Measurements from ENCODE around the gene AMPD2.

Gene AMPD2

DNA sequence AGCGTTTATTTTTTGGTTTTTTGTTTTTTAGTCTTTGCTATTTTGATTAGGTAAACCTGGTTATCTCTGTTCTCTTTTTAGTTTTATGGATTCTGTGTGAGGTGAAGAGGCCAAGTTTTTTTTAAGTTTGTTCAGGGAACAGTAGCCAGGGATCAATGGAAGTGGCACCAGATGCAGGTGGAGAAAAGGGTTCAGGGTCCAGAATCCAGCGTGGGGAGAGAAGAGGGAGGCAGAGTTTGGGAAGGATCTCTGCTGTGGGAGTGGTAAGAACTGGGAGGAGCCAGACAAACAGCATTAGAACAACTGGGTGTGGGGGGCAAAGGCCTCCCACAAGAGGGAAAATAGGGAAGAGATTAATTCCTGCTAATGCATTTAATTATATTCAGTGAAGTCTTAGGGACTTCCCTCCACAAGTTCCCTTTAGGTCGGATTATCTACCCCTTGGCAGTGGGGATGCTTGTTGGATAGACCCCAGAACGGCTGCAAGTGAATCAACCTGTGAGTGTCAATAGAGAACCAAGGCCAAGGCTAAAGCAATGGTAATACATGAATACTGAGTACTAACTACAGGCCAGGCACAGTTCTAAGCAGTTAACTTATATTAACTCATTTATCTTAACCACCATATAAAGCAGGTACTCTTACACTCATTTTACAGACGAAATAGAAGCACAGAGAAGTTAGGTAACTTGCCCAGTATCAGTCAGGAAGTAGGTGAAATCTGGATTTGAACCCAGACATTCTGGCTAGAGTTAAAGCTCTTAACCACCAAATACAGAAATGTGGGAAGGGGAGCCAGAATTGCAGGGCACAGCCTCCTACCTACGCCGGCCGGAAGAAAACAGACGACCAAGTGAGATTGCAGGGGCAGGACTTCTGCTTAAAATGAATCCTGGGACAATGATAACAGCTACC, 719 bp upstream of the AMPD2 start:
- FAIRE-seq, result no peak

- FAIRE-seq, result no peak
These were observed 759 bp downstream of the AMPD2 start for GRCh38 chr1:109620401-109620791.

- FAIRE-seq, result no peak
These were observed 1.2 kb downstream of the AMPD2 start for GRCh38 chr1:109620841-109621286.

DNA sequence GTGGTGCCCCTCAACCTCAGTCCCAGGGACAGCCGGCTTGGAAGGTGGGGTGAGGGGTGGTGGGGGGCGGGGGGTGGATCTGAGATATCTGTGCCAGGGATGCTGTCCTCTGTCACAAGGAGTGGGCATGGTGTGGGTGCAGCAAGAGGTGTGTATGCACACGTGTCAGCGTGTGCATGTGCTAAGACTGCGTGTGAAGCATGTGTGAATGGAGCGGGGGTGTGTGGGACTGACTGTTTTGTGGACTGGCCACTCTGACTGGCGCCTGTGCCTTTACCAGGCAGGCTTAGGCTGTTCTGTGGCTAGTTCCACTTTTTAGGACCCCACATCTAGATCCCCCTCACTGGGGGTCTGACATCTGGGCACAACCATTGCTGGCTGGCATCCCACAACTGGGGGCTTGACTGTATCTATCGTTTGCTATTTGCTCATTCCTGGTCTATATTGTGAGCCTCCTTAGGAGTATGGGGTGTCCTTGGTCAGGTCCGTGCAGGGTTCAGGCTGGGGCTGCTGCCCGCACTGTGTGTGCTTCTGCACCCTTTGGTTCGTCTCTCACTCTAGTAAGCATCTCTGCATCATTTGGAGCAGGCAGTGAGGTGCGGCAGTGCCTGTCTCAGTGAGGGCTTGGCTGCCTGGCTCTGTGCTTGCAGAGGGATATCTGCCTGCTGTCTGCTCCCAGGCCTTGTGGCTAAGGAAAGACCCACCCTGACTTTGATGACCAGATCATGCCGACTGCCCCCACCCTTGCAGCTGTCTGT, 1.9 kb downstream of the AMPD2 start:
- no peak for FAIRE-seq

DNA sequence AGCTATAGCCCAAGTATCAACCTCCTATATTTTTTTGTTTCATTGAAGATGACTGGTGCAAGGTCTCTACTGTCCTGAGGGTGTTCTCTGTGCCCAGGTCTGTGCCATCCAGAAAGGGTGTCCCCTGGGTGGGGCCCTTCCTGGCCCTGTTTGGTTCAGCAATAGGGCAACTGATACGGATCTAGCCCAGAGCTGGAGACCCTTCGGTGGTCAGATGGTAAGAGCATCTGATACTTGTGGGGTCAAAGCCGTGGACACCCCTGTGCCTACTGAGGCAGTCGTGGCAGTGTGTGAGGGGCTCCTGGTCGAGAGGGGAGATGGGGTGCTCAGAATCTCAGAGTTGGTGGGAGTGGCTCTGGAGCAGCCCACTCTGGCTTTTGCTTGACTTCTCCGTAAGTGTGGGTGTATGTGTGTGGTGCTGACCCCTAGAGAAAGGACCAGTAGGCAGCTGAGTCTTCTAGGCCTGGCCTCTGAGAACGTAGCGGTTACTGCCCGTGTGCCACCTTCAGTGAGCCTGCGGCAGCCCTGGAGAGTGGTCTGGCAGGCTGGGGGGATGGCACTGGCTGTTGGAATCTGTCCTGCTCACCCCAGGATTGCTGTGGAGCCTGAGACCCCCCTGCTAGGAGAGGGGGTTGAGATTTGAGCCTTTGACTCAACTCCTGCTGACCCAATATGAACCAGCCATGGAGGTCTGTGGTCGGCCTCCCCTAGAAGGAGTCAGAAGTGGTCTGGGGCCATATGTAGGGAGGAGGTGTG, 2.7 kb downstream of the AMPD2 start:
- no peak for FAIRE-seq

DNA sequence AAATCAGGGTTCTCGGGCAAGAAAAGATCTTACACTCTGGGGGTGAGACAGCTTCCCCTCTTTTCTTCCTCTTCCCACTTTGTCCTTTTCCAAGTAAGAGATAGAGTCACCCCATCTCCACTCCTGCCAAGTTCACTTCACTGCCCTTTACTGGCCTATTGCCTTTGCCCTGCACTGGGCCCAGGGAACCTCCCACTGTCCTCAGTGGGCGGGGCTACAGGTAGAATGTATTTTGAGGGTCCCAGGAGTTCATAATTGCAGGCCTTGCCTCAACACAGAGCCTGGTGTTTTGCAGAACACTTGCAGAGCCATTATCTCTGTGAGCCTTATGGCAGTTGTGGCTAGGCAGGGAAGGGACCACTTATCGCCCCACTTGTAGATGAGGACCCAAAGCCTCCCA, 3.3 kb downstream of the AMPD2 start:
- FAIRE-seq, result no peak

GRCh38 chr1:109623601-109624161, 4.0 kb downstream of the AMPD2 start:
- no peak for FAIRE-seq

- no peak for FAIRE-seq
These were observed 4.8 kb downstream of the AMPD2 start for GRCh38 chr1:109624201-109625010.

DNA sequence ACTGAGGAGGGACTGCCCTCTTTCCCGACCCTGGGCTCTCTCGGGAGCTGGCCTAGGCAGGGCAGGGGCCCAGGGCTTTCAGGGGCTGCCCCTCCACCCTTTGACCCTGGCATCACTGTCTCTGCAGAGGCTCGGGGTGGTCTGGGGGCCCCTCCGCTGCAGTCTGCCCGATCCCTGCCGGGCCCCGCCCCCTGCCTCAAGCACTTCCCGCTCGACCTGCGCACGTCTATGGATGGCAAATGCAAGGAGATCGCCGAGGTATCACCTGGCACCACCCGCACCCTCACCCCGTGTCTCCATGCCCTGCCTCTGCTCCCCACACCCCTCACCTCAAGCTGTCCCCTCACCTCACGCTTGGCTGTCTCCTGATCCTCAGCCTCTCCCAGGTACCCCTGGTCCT, 5.5 kb downstream of the AMPD2 start:
- FAIRE-seq, result no peak

DNA sequence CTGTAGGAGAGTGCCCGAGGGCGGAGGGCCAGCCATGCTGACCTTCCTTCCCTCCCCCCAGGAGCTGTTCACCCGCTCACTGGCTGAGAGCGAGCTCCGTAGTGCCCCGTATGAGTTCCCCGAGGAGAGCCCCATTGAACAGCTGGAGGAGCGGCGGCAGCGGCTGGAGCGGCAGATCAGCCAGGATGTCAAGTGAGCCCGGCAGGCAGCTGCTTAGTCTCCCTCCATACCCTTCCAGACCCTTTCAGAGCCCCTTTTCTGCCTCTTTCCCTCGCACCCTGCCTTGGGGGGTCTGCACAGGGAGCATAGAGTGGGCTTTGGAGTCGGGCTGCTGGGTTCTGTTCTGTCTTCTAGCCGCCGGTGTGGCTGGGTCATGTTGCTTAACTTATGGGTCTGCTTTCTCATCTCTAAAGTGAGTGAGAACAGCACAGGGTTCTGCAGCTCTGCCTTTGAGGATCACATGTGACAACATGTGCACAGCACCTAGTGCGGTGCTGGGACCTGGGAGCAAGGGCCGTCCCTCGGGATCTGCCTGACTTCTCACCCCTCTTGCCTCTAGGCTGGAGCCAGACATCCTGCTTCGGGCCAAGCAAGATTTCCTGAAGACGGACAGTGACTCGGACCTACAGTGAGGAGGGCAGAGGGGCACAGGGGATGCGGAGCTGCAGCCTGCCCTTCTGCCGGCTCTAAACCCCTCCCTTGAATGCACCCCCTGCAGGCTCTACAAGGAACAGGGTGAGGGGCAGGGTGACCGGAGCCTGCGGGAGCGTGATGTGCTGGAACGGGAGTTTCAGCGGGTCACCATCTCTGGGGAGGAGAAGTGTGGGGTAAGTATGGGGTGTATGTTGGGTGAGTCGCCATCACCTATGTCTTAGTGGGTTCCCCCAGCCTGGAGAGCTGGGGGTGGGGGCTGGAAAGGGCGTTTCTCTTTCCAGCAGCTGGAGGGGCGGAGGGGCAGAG, 6.2 kb downstream of the AMPD2 start:
- FAIRE-seq, result no peak

DNA sequence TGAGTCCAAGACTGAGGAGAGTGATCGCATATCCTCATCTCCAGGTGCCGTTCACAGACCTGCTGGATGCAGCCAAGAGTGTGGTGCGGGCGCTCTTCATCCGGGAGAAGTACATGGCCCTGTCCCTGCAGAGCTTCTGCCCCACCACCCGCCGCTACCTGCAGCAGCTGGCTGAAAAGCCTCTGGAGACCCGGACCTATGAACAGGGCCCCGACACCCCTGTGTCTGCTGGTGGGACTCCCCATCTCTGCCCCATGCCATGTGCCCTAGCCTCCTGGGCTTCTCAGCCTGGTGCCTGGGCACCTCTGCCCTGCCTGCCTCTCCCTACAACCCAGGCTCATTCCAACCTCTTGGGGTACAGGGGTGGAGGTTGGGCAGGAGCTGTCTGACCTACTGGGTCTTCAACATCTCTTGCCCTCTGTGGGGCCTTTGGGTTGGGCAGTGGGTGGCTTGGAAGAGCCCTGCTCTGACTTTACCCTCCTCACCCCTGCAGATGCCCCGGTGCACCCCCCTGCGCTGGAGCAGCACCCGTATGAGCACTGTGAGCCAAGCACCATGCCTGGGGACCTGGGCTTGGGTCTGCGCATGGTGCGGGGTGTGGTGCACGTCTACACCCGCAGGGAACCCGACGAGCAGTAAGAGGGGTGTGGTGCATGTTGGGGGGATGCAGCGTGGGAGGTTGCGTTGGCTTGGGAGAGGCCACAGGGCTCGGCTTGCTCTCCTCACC, 7.2 kb downstream of the AMPD2 start:
- FAIRE-seq, result no peak

GRCh38 chr1:109627692-109628399, 8.2 kb downstream of the AMPD2 start:
- FAIRE-seq, result no peak

GRCh38 chr1:109628540-109629321, 9.1 kb downstream of the AMPD2 start:
- no peak for FAIRE-seq

DNA sequence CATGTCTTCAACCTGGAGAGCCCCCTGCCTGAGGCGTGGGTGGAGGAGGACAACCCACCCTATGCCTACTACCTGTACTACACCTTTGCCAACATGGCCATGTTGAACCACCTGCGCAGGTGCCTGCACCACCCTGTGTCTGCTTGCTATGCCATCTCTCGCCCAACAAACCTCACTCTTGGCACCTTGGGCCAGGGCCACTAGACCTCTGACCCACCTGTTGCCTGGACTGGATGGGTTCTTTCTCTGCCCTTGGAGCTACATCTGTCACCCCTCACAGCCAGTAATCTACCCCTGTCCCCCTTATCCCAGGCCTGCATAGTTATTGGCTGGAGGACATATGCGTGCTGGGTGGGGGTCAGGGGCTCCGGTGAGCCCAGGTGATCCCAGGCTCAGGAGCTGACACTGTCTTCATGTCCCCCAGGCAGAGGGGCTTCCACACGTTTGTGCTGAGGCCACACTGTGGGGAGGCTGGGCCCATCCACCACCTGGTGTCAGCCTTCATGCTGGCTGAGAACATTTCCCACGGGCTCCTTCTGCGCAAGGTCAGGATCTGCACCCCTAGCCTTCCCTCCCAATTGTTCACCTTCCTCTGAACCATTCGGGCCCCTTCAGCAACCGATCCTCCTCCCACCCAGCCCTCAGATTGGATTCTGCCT, 9.9 kb downstream of the AMPD2 start:
- no peak for FAIRE-seq

GRCh38 chr1:109630081-109630897, 10.7 kb downstream of the AMPD2 start:
- FAIRE-seq, result no peak

DNA sequence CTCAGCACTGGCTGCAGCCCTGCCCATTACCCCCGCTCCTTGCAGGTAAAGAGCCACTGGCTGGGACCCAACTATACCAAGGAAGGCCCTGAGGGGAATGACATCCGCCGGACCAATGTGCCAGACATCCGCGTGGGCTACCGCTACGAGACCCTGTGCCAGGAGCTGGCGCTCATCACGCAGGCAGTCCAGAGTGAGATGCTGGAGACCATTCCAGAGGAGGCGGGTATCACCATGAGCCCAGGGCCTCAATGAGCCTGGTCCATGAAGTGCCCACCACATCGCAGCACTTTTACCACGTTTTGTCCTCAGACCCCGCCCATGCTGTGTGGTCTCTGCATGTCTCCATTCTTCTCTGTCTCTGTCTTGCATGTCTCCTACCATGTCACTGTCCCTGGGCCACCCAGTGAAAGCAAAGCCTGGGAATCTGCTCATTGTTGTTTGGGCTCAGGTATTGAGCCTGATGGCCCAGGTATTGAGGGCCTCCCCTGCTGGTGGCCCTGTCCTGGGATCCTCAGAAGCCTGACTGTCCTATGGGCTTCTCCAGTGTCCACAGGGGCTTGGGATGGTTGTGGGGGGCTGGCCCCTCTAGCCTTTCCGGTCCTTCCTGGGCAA, 11.4 kb downstream of the AMPD2 start:
- no peak for FAIRE-seq

All from G401.6 (cell line).